OCI-LY3 (cell line): ENCODE measurements around the gene MTX1.
"Not testable (repeated sequence)": the region's sequence is repeated elsewhere in the genome, so short reads cannot be mapped to it uniquely, and the experiment has no call there.

Source experiments
- H2AFZ ChIP-seq: fragments of 200-600, 300-600 bp; shearing (Covaris generic); 2 replicates; pipeline ENCODE4 v1.6.0; 2014; ENCODE audit warnings: antibody characterized with exemption, low read depth, low read length
- H3K27ac ChIP-seq: fragments of 200-600, 300-600 bp; sonication (generic); 2 replicates; pipeline ENCODE4 v1.5.1; 2014; ENCODE audit warnings: mild to moderate bottlenecking, low read length, moderate library complexity, mixed read lengths
- H3K27me3 ChIP-seq: fragments of 200-600, 300-600 bp; sonication (generic); 2 replicates; pipeline ENCODE4 v1.6.1; 2014; ENCODE audit warnings: low read depth, low read length, mixed read lengths
- H3K36me3 ChIP-seq: fragments of 200-600, 300-600 bp; sonication (generic); replicated peaks from 2 replicates; pipeline ENCODE3; 2014; ENCODE audit warnings: low read depth, low read length, mixed read lengths
- H3K4me1 ChIP-seq: fragments of 300-600, 200-600 bp; sonication (generic); 2 replicates; pipeline ENCODE4 v1.6.1; 2014; ENCODE audit warnings: low read length, mixed read lengths
- H3K4me2 ChIP-seq: fragments of 200-600, 300-600 bp; sonication (generic); 2 replicates; pipeline ENCODE4 v1.6.1; 2014; ENCODE audit warnings: low read length, mixed read lengths
- H3K4me3 ChIP-seq: fragments of 300-600, 200-600 bp; sonication (generic); 2 replicates; pipeline ENCODE4 v1.5.1; 2014; ENCODE audit warnings: antibody characterized with exemption, mild to moderate bottlenecking, low read length, moderate library complexity
- H3K79me2 ChIP-seq: fragments of 300-600, 200-600 bp; shearing (Covaris generic); 2 replicates; pipeline ENCODE4 v1.6.1; 2014; ENCODE audit warnings: mild to moderate bottlenecking, low read length, mixed read lengths
- H3K9ac ChIP-seq: fragments of 300-600, 200-600 bp; shearing (Covaris generic); 2 replicates; pipeline ENCODE4 v1.6.0; 2014; ENCODE audit warnings: mild to moderate bottlenecking, low read length, moderate library complexity
- H3K9me3 ChIP-seq: fragments of 200-600, 300-600 bp; shearing (Covaris generic); 2 replicates; pipeline ENCODE4 v1.6.1; 2014; ENCODE audit warnings: low read length, mixed read lengths; ENCODE audit not compliant: insufficient read depth
- H4K20me1 ChIP-seq: fragments of 200-600, 300-600 bp; sonication (generic); 2 replicates; pipeline ENCODE4 v1.6.1; 2016; ENCODE audit warnings: low read length, mixed read lengths; ENCODE audit not compliant: insufficient read depth
- EZH2phosphoT487 ChIP-seq: fragments of 200-600 bp; shearing (Covaris generic); IDR thresholded peaks from 2 replicates; pipeline ENCODE4 v1.6.1; 2018; ENCODE audit warnings: antibody characterized with exemption, mixed run types, low read depth
- TF ChIP-seq, protein P1 (sequence below): fragments of 200-600, 300-600 bp; sonication (generic); IDR thresholded peaks from 2 replicates; pipeline ENCODE4 v1.5.1; 2014; ENCODE audit warnings: antibody characterized with exemption, low read length, low read depth

The MTX1 gene

DNA sequence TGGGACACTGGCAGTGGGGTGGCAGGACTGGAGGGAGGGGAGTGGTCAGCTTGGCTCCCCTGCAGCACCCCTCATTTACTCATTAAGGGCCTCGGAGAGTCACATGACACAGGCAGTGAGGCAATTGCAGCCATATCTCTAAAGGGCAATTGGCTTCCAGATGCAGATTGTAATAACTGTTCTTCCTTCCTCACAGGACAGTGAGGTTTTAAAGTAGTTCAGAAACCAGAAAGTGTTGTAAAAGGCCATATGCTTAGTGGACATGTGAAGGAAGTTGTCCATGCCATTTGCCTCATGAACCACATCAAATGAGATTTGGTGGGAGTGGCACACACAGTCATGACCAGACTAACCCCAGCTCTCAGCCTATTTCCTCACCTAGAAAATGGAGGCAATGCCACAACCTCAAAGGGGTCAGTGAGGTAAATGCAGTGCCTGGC lies 11.1 kb downstream of the MTX1 start:
- H3K4me2 ChIP-seq: peak overlapping the region; percentile 5; the same call in 1 of the 2 replicates
- no peak overlapping the region for H3K27ac ChIP-seq
- TF ChIP-seq EZH2phosphoT487: no peak
- TF ChIP-seq, protein P1, sequence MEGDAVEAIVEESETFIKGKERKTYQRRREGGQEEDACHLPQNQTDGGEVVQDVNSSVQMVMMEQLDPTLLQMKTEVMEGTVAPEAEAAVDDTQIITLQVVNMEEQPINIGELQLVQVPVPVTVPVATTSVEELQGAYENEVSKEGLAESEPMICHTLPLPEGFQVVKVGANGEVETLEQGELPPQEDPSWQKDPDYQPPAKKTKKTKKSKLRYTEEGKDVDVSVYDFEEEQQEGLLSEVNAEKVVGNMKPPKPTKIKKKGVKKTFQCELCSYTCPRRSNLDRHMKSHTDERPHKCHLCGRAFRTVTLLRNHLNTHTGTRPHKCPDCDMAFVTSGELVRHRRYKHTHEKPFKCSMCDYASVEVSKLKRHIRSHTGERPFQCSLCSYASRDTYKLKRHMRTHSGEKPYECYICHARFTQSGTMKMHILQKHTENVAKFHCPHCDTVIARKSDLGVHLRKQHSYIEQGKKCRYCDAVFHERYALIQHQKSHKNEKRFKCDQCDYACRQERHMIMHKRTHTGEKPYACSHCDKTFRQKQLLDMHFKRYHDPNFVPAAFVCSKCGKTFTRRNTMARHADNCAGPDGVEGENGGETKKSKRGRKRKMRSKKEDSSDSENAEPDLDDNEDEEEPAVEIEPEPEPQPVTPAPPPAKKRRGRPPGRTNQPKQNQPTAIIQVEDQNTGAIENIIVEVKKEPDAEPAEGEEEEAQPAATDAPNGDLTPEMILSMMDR: no peak

DNA sequence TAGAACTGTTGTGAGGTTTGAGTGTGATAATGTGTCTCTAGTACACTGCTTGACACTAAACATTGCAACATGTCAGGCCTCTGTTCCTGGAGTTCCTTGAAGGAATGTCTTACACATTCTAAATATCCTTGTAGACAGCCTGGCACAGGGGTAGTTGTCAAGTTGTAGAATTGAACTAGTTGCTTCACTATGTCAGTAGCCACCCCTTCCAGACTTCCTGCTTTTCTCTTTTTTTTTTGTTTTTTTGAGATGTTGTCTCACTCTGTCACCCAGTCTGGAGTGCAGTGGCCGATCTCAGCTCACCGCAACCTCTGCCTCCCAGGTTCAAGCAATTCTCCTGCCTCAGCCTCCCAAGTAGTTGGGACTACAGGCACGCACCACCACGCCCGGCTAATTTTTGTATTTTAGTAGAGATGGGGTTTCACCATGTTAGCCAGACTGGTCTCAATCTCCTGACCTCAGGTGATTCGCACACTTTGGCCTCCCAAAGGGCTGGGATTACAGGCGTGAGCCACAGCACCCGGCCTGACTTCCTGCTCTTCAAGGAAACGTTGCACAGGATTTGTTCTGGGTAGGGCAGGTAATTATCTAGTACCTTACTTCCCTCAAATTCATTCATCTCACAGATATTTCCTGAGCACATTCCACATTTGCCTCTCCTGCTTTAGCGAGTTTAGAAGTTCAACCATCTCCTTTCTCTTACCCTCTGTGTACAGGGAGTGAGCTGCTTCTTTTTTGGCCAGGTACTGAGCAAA lies 11.9 kb downstream of the MTX1 start:
- not testable (repeated sequence) for H3K9ac ChIP-seq, H3K27me3 ChIP-seq, H3K36me3 ChIP-seq, H4K20me1 ChIP-seq, H3K4me2 ChIP-seq, H3K4me1 ChIP-seq, H3K27ac ChIP-seq, H2AFZ ChIP-seq, H3K79me2 ChIP-seq, H3K4me3 ChIP-seq, H3K9me3 ChIP-seq

More for the DNA sequence above, 11.1 kb downstream of the MTX1 start:
- no peaks in the 10 kb centered on the region for H4K20me1 ChIP-seq
- no peak overlapping the region for H3K4me3 ChIP-seq
- H3K4me1 ChIP-seq: peaks cover 5% of the 10 kb centered on the region; the same call in 1 of the 2 replicates
- H3K36me3 ChIP-seq: no peaks in the 10 kb centered on the region
- no peaks in the 10 kb centered on the region for H3K79me2 ChIP-seq
- H3K9me3 ChIP-seq: no peaks in the 10 kb centered on the region
- H3K9ac ChIP-seq: no peak overlapping the region
- 0 out of 2 replicates have a peak overlapping the region, but pooled peaks have one; percentile 32 for H2AFZ ChIP-seq
- no peaks in the 10 kb centered on the region for H3K27me3 ChIP-seq

DNA sequence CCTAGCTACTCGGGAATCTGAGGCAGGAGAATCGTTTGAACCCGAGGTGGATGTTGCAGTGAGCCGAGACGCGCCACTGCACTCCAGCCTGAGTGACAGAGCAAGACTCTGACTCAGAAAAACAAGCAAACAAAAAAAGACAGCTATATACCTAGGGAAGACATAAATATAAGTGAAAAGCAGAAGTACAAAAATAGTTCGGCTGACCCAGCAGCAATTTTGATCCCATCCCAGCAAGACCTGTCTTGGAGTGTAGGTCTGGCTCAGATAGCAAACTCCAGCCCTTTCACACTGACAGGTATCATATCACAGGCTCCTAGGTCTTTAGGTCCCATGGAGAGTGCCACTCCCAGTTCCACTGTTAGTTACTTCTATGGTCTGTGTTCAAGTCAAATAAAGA lies 14.6 kb downstream of the MTX1 start:
- H3K4me3 ChIP-seq: no peak overlapping the region
- no peak overlapping the region for H3K9ac ChIP-seq
- no peaks in the 10 kb centered on the region for H3K27me3 ChIP-seq
- H3K9me3 ChIP-seq: no peaks in the 10 kb centered on the region
- H3K27ac ChIP-seq: no peak overlapping the region
- H4K20me1 ChIP-seq: no peaks in the 10 kb centered on the region
- peaks cover 6% of the 10 kb centered on the region for H3K36me3 ChIP-seq
- H3K4me1 ChIP-seq: peaks cover 19% of the 10 kb centered on the region
- H2AFZ ChIP-seq: no peak overlapping the region
- TF ChIP-seq, protein P1: no peak
- TF ChIP-seq EZH2phosphoT487: no peak
- peaks cover 19% of the 10 kb centered on the region for H3K79me2 ChIP-seq
- H3K4me2 ChIP-seq: no peak overlapping the region

- not testable (repeated sequence) for H3K9me3 ChIP-seq, H2AFZ ChIP-seq, H3K27ac ChIP-seq, H3K9ac ChIP-seq, H3K4me3 ChIP-seq, H4K20me1 ChIP-seq, H3K27me3 ChIP-seq, H3K36me3 ChIP-seq
- H3K4me1 ChIP-seq: peaks cover 16% of the 10 kb centered on the region
- H3K4me2 ChIP-seq: peak overlapping the region; percentile 83; the same call in 1 of the 2 replicates
- peaks cover 19% of the 10 kb centered on the region for H3K79me2 ChIP-seq
Observed at GRCh38 chr1:155225404-155225759, 16.9 kb downstream of the MTX1 start.

GRCh38 chr1:155226188-155226909 lies 17.9 kb downstream of the MTX1 start:
- H3K9ac ChIP-seq: peak overlapping the region; percentile 95
- H3K4me2 ChIP-seq: peak overlapping the region; percentile 83
- H3K9me3 ChIP-seq: no peaks in the 10 kb centered on the region
- peaks cover 16% of the 10 kb centered on the region for H3K4me1 ChIP-seq
- H3K36me3 ChIP-seq: peaks cover 6% of the 10 kb centered on the region
- H2AFZ ChIP-seq: peak overlapping the region; percentile 34; the same call in 1 of the 2 replicates
- peak overlapping the region; percentile 85 for H3K4me3 ChIP-seq
- TF ChIP-seq, protein P1: peak; percentile 90
- no peak for TF ChIP-seq EZH2phosphoT487
- H4K20me1 ChIP-seq: no peaks in the 10 kb centered on the region
- peaks cover 19% of the 10 kb centered on the region for H3K79me2 ChIP-seq
- no peaks in the 10 kb centered on the region for H3K27me3 ChIP-seq
- peak overlapping the region; percentile 77 for H3K27ac ChIP-seq
